ENCODE measurements around the gene MGAT5.

The MGAT5 gene

DNA sequence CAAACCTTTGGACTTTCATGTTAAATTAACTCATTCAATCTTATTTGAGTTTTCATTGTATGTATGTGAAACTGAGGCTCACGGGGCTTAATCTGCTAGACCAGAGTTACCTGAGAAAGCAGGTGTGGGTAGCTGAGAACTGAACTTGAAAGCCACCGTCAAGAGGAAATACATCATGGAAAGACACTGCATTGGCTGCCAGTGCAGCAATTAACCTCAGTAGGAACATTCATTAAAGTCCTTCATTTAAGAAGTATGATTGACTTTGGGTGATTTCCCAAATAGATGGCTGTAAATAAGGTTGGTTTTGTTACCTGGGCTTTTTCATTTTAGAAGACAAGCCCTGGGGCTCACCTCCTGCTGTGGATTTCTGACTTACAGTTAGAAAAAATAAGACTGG lies 36.5 kb upstream of the MGAT5 start:
- H2BK15ac ChIP-seq (ENCODE audit: low read length): no peak overlapping the region
- no peak overlapping the region for H4K91ac ChIP-seq (ENCODE audit: low read depth, low read length, poor library complexity)
- no peak overlapping the region for H3K4me3 ChIP-seq (ENCODE audit: low read length in 2 of 2)
- no peak overlapping the region for H3K4me2 ChIP-seq (ENCODE audit: insufficient read depth, low read length, poor library complexity, severe bottlenecking)
- whole genome bisulfite sequencing, 2 donors (ENCODE audit: extremely low coverage in 2 of 2, insufficient read length in 2 of 2, insufficient replicate concordance in 1 of 2): no CpG with 5 or more reads among the region's 2 CpGs
- no peaks in the 10 kb centered on the region for H3K79me1 ChIP-seq (ENCODE audit: low read depth, low read length)
- H3K9ac ChIP-seq (ENCODE audit: low read depth, low read length, poor library complexity): no peak overlapping the region
- H3K9me3 ChIP-seq (replicated peaks in 1 of 2; ENCODE audit: control insufficient read depth in 2 of 2, insufficient read depth in 1 of 2, low read depth in 1 of 2, low read length in 2 of 2): peaks cover 0 to 12% of the 10 kb centered on the region in 2 donors
- H3K36me3 ChIP-seq (replicated peaks in 1 of 2; ENCODE audit: control insufficient read depth in 2 of 2, insufficient read depth in 2 of 2, low read length in 2 of 2): no peaks in the 10 kb centered on the region
- no peak overlapping the region for H3K14ac ChIP-seq (ENCODE audit: low read length)
- no peak overlapping the region for H3K23ac ChIP-seq (ENCODE audit: low read depth, low read length, poor library complexity)
- no peak for DNase-seq (ENCODE audit: low spot score)
- peaks cover 0 to 11% of the 10 kb centered on the region in 2 donors for H3K4me1 ChIP-seq (ENCODE audit: control insufficient read depth in 2 of 2, insufficient read depth in 1 of 2, low read depth in 1 of 2, low read length in 2 of 2)
- H3K4ac ChIP-seq (ENCODE audit: low read length): no peak overlapping the region
- H3K27ac ChIP-seq (replicated peaks; ENCODE audit: low read length): no peak overlapping the region
- no peak overlapping the region for H2BK120ac ChIP-seq (ENCODE audit: low read depth, low read length)
- H2AFZ ChIP-seq (ENCODE audit: low read length): no peak overlapping the region
- H2AK5ac ChIP-seq (ENCODE audit: low read depth, low read length): no peak overlapping the region
- no peak overlapping the region for H2BK12ac ChIP-seq (ENCODE audit: low read length)
- H2BK5ac ChIP-seq (ENCODE audit: low read length): no peak overlapping the region
- H3K18ac ChIP-seq (ENCODE audit: low read length): no peak overlapping the region
- H4K8ac ChIP-seq (ENCODE audit: low read depth, low read length): no peak overlapping the region
- no peaks in the 10 kb centered on the region for H3K27me3 ChIP-seq (ENCODE audit: control insufficient read depth in 3 of 3, insufficient read depth in 3 of 3, low read depth in 1 of 3, low read length in 3 of 3)

DNA sequence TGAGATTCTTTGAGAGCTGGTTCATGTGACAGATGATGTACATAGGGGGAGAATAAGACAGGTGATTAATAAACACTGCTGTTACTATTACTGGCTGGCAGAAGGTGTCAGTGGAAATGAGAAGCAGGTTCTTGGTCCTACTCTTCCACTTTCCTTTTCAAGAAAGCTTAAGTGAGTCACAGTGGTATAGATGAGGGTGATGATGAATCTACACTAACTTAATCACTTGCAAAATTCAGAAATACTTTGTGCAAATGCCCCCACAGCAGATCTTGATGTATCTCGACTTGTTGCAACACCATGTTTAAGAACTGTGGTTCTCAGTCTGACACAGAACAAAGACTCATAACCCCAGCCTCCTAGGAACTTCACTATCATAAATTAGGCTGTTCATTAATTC lies 35.9 kb upstream of the MGAT5 start:
- H3K79me1 ChIP-seq (ENCODE audit: low read depth, low read length): no peaks in the 10 kb centered on the region
- H4K8ac ChIP-seq (ENCODE audit: low read depth, low read length): no peak overlapping the region
- no peak overlapping the region for H2AK5ac ChIP-seq (ENCODE audit: low read depth, low read length)
- no peak overlapping the region for H3K9ac ChIP-seq (ENCODE audit: low read depth, low read length, poor library complexity)
- H3K14ac ChIP-seq (ENCODE audit: low read length): no peak overlapping the region
- H3K4me1 ChIP-seq (ENCODE audit: control insufficient read depth in 2 of 2, insufficient read depth in 1 of 2, low read depth in 1 of 2, low read length in 2 of 2): peaks cover 0 to 11% of the 10 kb centered on the region in 2 donors
- DNase-seq (ENCODE audit: low spot score): no peak
- no peak overlapping the region for H3K27ac ChIP-seq (replicated peaks; ENCODE audit: low read length)
- H2BK120ac ChIP-seq (ENCODE audit: low read depth, low read length): no peak overlapping the region
- no CpG with 5 or more reads among the region's 1 CpG for WGBS, 2 donors (ENCODE audit: extremely low coverage in 2 of 2, insufficient read length in 2 of 2, insufficient replicate concordance in 1 of 2)
- H2BK5ac ChIP-seq (ENCODE audit: low read length): no peak overlapping the region
- H4K91ac ChIP-seq (ENCODE audit: low read depth, low read length, poor library complexity): no peak overlapping the region
- no peak overlapping the region for H2BK15ac ChIP-seq (ENCODE audit: low read length)
- H3K4ac ChIP-seq (ENCODE audit: low read length): no peak overlapping the region
- H3K4me2 ChIP-seq (ENCODE audit: insufficient read depth, low read length, poor library complexity, severe bottlenecking): no peak overlapping the region
- H3K27me3 ChIP-seq (ENCODE audit: control insufficient read depth in 3 of 3, insufficient read depth in 3 of 3, low read depth in 1 of 3, low read length in 3 of 3): no peaks in the 10 kb centered on the region
- H3K4me3 ChIP-seq (ENCODE audit: low read length in 2 of 2): no peak overlapping the region
- no peak overlapping the region for H3K23ac ChIP-seq (ENCODE audit: low read depth, low read length, poor library complexity)
- no peak overlapping the region for H3K18ac ChIP-seq (ENCODE audit: low read length)
- no peak overlapping the region for H2BK12ac ChIP-seq (ENCODE audit: low read length)
- H3K36me3 ChIP-seq (replicated peaks in 1 of 2; ENCODE audit: control insufficient read depth in 2 of 2, insufficient read depth in 2 of 2, low read length in 2 of 2): no peaks in the 10 kb centered on the region
- peaks cover 0 to 12% of the 10 kb centered on the region in 2 donors for H3K9me3 ChIP-seq (replicated peaks in 1 of 2; ENCODE audit: control insufficient read depth in 2 of 2, insufficient read depth in 1 of 2, low read depth in 1 of 2, low read length in 2 of 2)
- H2AFZ ChIP-seq (ENCODE audit: low read length): no peak overlapping the region

DNA sequence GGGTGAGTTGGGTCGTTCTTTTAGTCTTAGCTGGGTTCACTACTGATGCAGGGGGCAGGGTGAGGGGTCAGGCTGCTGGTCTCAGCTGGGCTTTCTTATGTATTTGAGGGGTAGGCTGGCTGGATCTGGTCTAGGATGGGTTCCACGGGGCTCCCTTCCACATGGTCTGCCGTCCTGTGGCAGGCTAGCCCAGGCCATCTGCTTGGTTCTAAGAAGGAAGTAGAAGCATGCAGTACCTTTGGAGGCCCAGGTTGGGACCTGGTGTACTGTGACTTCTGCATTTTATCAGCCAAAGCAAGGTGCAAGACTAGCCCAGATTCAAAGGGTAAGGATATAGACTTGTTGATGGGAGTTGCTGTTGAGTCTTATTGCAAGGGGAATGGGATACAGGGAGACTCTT lies 35.5 kb upstream of the MGAT5 start:
- Histone ChIP-seq H3K27ac (replicated peaks; ENCODE audit: low read length) (no peak overlapping the region), H2AFZ (ENCODE audit: low read length) (no peak overlapping the region), H2BK5ac (ENCODE audit: low read length) (no peak overlapping the region), H3K27me3 (ENCODE audit: control insufficient read depth in 3 of 3, insufficient read depth in 3 of 3, low read depth in 1 of 3, low read length in 3 of 3) (no peaks in the 10 kb centered on the region), H3K18ac (ENCODE audit: low read length) (peak overlapping the region; percentile 28), H3K36me3 (replicated peaks in 1 of 2; ENCODE audit: control insufficient read depth in 2 of 2, insufficient read depth in 2 of 2, low read length in 2 of 2) (no peaks in the 10 kb centered on the region), H3K9ac (ENCODE audit: low read depth, low read length, poor library complexity) (no peak overlapping the region), H4K91ac (ENCODE audit: low read depth, low read length, poor library complexity) (no peak overlapping the region), H3K79me1 (ENCODE audit: low read depth, low read length) (no peaks in the 10 kb centered on the region), H2BK120ac (ENCODE audit: low read depth, low read length) (no peak overlapping the region), H3K14ac (ENCODE audit: low read length) (no peak overlapping the region), H4K8ac (ENCODE audit: low read depth, low read length) (no peak overlapping the region), H3K4me1 (ENCODE audit: control insufficient read depth in 2 of 2, insufficient read depth in 1 of 2, low read depth in 1 of 2, low read length in 2 of 2) (peaks cover 0 to 11% of the 10 kb centered on the region in 2 donors), H3K23ac (ENCODE audit: low read depth, low read length, poor library complexity) (no peak overlapping the region), H2AK5ac (ENCODE audit: low read depth, low read length) (no peak overlapping the region), H2BK15ac (ENCODE audit: low read length) (no peak overlapping the region), H3K9me3 (replicated peaks in 1 of 2; ENCODE audit: control insufficient read depth in 2 of 2, insufficient read depth in 1 of 2, low read depth in 1 of 2, low read length in 2 of 2) (peaks cover 0 to 12% of the 10 kb centered on the region in 2 donors), H3K4me2 (ENCODE audit: insufficient read depth, low read length, poor library complexity, severe bottlenecking) (no peak overlapping the region), H2BK12ac (ENCODE audit: low read length) (no peak overlapping the region), H3K4ac (ENCODE audit: low read length) (no peak overlapping the region), H3K4me3 (ENCODE audit: low read length in 2 of 2) (no peak overlapping the region)
- DNase-seq (ENCODE audit: low spot score): no peak
- WGBS, 2 donors (ENCODE audit: extremely low coverage in 2 of 2, insufficient read length in 2 of 2, insufficient replicate concordance in 1 of 2): no CpG with 5 or more reads among the region's 3 CpGs

DNA sequence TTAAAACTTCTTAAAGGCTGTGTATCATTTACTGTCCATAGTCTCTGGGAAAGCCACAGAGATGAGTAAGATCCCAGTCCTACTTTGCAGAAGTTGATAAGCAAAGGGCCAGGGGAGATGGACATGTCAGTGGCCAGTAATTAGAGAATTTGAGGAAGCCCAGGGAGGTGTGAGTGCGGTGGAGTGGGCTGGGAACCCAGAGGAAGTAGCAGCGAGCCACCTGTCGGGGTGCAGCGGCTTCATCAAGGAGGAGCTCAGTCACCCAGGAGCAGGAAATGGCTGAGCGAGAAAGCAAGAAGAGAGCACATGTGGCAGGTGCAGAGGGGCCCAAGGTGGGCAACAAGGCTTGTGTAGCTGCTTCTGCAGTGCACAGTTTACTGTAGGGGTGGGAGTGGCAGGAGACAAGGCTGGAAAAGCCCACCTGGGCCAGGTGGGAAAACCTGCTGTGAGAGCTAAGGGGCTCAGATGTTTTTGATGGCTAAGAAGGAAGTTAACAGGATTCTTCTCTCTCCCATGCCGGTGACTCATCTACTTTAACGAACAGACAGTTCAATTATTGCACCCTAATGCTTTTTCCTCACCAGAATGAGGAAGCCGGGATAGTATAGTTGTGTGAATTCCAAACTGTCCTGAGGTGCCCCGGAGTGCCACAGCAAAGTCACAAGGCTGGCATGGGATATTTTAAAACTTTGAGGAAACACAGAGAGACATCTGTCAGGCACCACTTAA lies 34.8 kb upstream of the MGAT5 start:
- Histone ChIP-seq H3K27me3 (ENCODE audit: control insufficient read depth in 3 of 3, insufficient read depth in 3 of 3, low read depth in 1 of 3, low read length in 3 of 3) (no peaks in the 10 kb centered on the region), H3K18ac (ENCODE audit: low read length) (peak overlapping the region; percentile 76), H3K4me1 (ENCODE audit: control insufficient read depth in 2 of 2, insufficient read depth in 1 of 2, low read depth in 1 of 2, low read length in 2 of 2) (peaks cover 0 to 11% of the 10 kb centered on the region in 2 donors), H3K9me3 (replicated peaks in 1 of 2; ENCODE audit: control insufficient read depth in 2 of 2, insufficient read depth in 1 of 2, low read depth in 1 of 2, low read length in 2 of 2) (peaks cover 0 to 12% of the 10 kb centered on the region in 2 donors), H3K4me3 (ENCODE audit: low read length in 2 of 2) (peak overlapping the region in 1 of 2 donors; percentile 61), H3K23ac (ENCODE audit: low read depth, low read length, poor library complexity) (no peak overlapping the region), H4K8ac (ENCODE audit: low read depth, low read length) (no peak overlapping the region), H2BK120ac (ENCODE audit: low read depth, low read length) (no peak overlapping the region), H3K4ac (ENCODE audit: low read length) (no peak overlapping the region), H3K36me3 (replicated peaks in 1 of 2; ENCODE audit: control insufficient read depth in 2 of 2, insufficient read depth in 2 of 2, low read length in 2 of 2) (no peaks in the 10 kb centered on the region), H2BK15ac (ENCODE audit: low read length) (no peak overlapping the region), H2AFZ (ENCODE audit: low read length) (no peak overlapping the region), H2BK5ac (ENCODE audit: low read length) (no peak overlapping the region), H4K91ac (ENCODE audit: low read depth, low read length, poor library complexity) (no peak overlapping the region), H2AK5ac (ENCODE audit: low read depth, low read length) (no peak overlapping the region), H2BK12ac (ENCODE audit: low read length) (no peak overlapping the region), H3K9ac (ENCODE audit: low read depth, low read length, poor library complexity) (no peak overlapping the region), H3K4me2 (ENCODE audit: insufficient read depth, low read length, poor library complexity, severe bottlenecking) (no peak overlapping the region), H3K14ac (ENCODE audit: low read length) (no peak overlapping the region), H3K27ac (replicated peaks; ENCODE audit: low read length) (no peak overlapping the region), H3K79me1 (ENCODE audit: low read depth, low read length) (no peaks in the 10 kb centered on the region)
- DNase-seq (ENCODE audit: low spot score): no peak
- no CpG with 5 or more reads among the region's 9 CpGs for WGBS, 2 donors (ENCODE audit: extremely low coverage in 2 of 2, insufficient read length in 2 of 2, insufficient replicate concordance in 1 of 2)
